ENCODE results near the gene FAM200C. TPM values are rescaled to one million over a fixed set of nuclear protein-coding genes. Genes with fewer than 3 reads are reported as not detected.

The FAM200C gene
- 1.5 to 1.8 TPM (median 1.6 TPM) in 5 replicates for total RNA-seq (2022; extraction: Qiagen RNA extraction)

GRCh38 chr5:160399402-160400353 is at the start of gene FAM200C:
Gene FAM200C (minus strand): TSS chr5:160400054. CDS start chr5:160395490, 4,564 bp downstream.

GRCh38 chr5:160421625-160422258 is 21.9 kb upstream of the FAM200C start, which contains the start of gene PTTG1:
Gene PTTG1 (plus strand): TSS chr5:160421855. CDS start chr5:160422313, 458 bp downstream.

GRCh38 chr5:160418561-160419457 is 19.0 kb upstream of the FAM200C start, which contains the start of gene SLU7:
Gene SLU7 (minus strand): TSS chr5:160419081. CDS start chr5:160415294, 3,787 bp downstream.

GRCh38 chr5:160369990-160370712 is 29.7 kb downstream of the FAM200C start, which contains the start of gene C1QTNF2:
Gene C1QTNF2 (minus strand): TSS chr5:160370626. CDS start chr5:160355011, 15,615 bp downstream.

Other genes starting within 250 kb of the FAM200C start
- gene FABP6, start 170.5 kb downstream of the FAM200C start, total RNA-seq (2022; extraction: Qiagen RNA extraction), result 0.48 to 1.2 TPM (median 1.00 TPM) in 5 replicates
- gene CCNJL, start 87.5 kb downstream of the FAM200C start, total RNA-seq (2022; extraction: Qiagen RNA extraction), result 10.1 to 12.6 TPM (median 11.2 TPM) in 5 replicates
- gene C1QTNF2, start 29.4 kb downstream of the FAM200C start, total RNA-seq (2022; extraction: Qiagen RNA extraction), result 0.04 to 0.16 TPM (median 0.09 TPM) in 5 replicates
- 36.3 to 71.9 TPM (median 42.2 TPM) in 5 replicates for gene SLU7, start 19.0 kb upstream of the FAM200C start, total RNA-seq (2022; extraction: Qiagen RNA extraction)
- 189 to 272 TPM (median 195 TPM) in 5 replicates for gene PTTG1, start 21.8 kb upstream of the FAM200C start, total RNA-seq (2022; extraction: Qiagen RNA extraction)